ENCODE results near the gene RUNX2. TPM values are rescaled to one million over a fixed set of nuclear protein-coding genes. Genes with fewer than 3 reads are reported as not detected.

Gene RUNX2
- total and polyA plus RNA-seq, 2 of the 8 experiments (the other 6 are each of a cell fraction or from before 2014, with no cell fraction given), result 0.26 to 1.2 TPM

- no peak for TF ChIP-seq CHD7 (IDR thresholded peaks at IDR 0.05; ENCODE audit: insufficient replicate concordance, low read length)
- no peak for TF ChIP-seq HDAC6 (IDR thresholded peaks at IDR 0.05; ENCODE audit: low read depth, low read length)
- TF ChIP-seq KDM4A (IDR thresholded peaks at IDR 0.05; ENCODE audit: low read depth, low read length, severe bottlenecking), result no peak
- no peak for TF ChIP-seq ZNF274 (IDR thresholded peaks at IDR 0.05; ENCODE audit: borderline replicate concordance, extremely low read depth, low read length)
- TF ChIP-seq PHF8 (conservative IDR thresholded peaks at IDR 0.05; ENCODE audit: low read depth, low read length), result no peak
- no peak for TF ChIP-seq TBP (IDR thresholded peaks at IDR 0.05; ENCODE audit: low read depth, low read length)
- TF ChIP-seq SUZ12 (IDR thresholded peaks at IDR 0.05; ENCODE audit: low read length), result no peak
These were observed 338.7 kb downstream of the RUNX2 start (continued) for GRCh38 chr6:45666846-45667245.

Data from H1 (cell line).